HCT116 (cell line): Measurements from ENCODE around the gene ZNF212. TPM values are rescaled to one million over a fixed set of nuclear protein-coding genes. Genes with fewer than 3 reads are reported as not detected.
A peak's percentile ranks its signal among the peaks of the same experiment; 100 is the strongest.

Source experiments
- ATAC-seq: fragments of 200-7000 bp; cut with Tn5 transposase; 2 replicates; pipeline ENCODE4 v1.9.1; 2020; ENCODE audit warnings: mild to moderate bottlenecking, moderate library complexity
- BruUV-seq: library from RNA; stranded (reverse); fragments of 400-500 nt; replicated peaks from 2 replicates; lab custom pipeline; 2021; lab: Mats Ljungman, UMichigan
- CTCF ChIA-PET: fragments of 300-600 bp; sonication (Branson Sonifier 250); formaldehyde crosslinking; loops from one replicate; lab custom pipeline; 2021; ENCODE audit warnings: antibody characterized with exemption; lab: Charles Lee
- POLR2A ChIA-PET: fragments of 300-600, 350-600 bp; sonication (Branson Sonifier 250); formaldehyde crosslinking; loops from one replicate; lab custom pipeline; 2021; ENCODE audit warnings: antibody characterized with exemption; lab: Charles Lee
- RAD21 ChIA-PET, 2 experiments: fragments of 300-600 bp; sonication (Branson Sonifier 250); formaldehyde crosslinking; loops; one replicate each; lab custom pipeline; 2023; ENCODE audit warnings: low total read pairs in 2 of 2; ENCODE audit not compliant: uncharacterized antibody in 2 of 2, unreplicated experiment in 2 of 2, low non-redundant PET in 1 of 2; lab: Charles Lee
- DNase-seq: peaks from one replicate; pipeline ENCODE4 v3.0.0-alpha.2; 2010; ENCODE audit warnings: low read depth, low spot score
- H2AFZ ChIP-seq: fragments of 200-600 bp; shearing (Covaris generic), sonication (generic); 2 replicates; pipeline ENCODE4 v1.6.1; 2017; ENCODE audit warnings: low read depth, mixed run types, mixed read lengths, antibody characterized with exemption, low read length; ENCODE audit not compliant: poor library complexity, severe bottlenecking
- H3K27ac ChIP-seq: 2 replicates; pipeline ENCODE4 v1.5.1; 2012; ENCODE audit warnings: low read depth, low read length
- H3K27me3 ChIP-seq: fragments of 200-600 bp; sonication (generic); 2 replicates; pipeline ENCODE4 v1.6.1; 2016; ENCODE audit warnings: mixed run types, low read length, mixed read lengths; ENCODE audit not compliant: insufficient read depth
- H3K36me3 ChIP-seq, 2 experiments: fragments of 200-500 bp in 1 of 2; fragments of 200-600 bp in 1 of 2; sonication (Bioruptor generic) in 1 of 2; sonication (generic) in 1 of 2; 2 replicates each; pipeline versions ENCODE4 v1.5.1 to v1.6.1; 2014 to 2016; ENCODE audit warnings: low read length in 2 of 2, inconsistent platforms in 1 of 2, mixed read lengths in 1 of 2, mixed run types in 1 of 2; ENCODE audit not compliant: insufficient read depth in 2 of 2, control insufficient read depth in 1 of 2
- H3K4me1 ChIP-seq, 2 experiments: fragments of 200-600 bp in 1 of 2; sonication (generic) in 1 of 2; 2 replicates each; pipeline versions ENCODE4 v1.5.1 to v1.6.1; 2012 to 2017; ENCODE audit warnings: low read length in 2 of 2, inconsistent platforms in 1 of 2, mild to moderate bottlenecking in 1 of 2, mixed read lengths in 1 of 2, mixed run types in 1 of 2, moderate library complexity in 1 of 2; ENCODE audit not compliant: insufficient read depth in 2 of 2, control insufficient read depth in 1 of 2
- H3K4me2 ChIP-seq: fragments of 200-600 bp; sonication (generic); 2 replicates; pipeline ENCODE4 v1.6.1; 2017; ENCODE audit warnings: mixed run types, low read length, mixed read lengths
- H3K4me3 ChIP-seq, 2 experiments: fragments of 200-600 bp in 1 of 2; sonication (generic) in 1 of 2; replicated peaks in 1 of 2; 2 replicates each; pipeline ENCODE4 v1.5.1; 2011 to 2016; ENCODE audit warnings: low read length in 2 of 2, control low read depth in 1 of 2, low read depth in 1 of 2, mild to moderate bottlenecking in 1 of 2, mixed read lengths in 1 of 2, mixed run types in 1 of 2
- H3K79me2 ChIP-seq: fragments of 200-600 bp; sonication (generic); 2 replicates; pipeline ENCODE4 v1.6.1; 2017; ENCODE audit warnings: mild to moderate bottlenecking, mixed run types, low read length, moderate library complexity, mixed read lengths; ENCODE audit not compliant: insufficient read depth
- H3K9ac ChIP-seq: fragments of 200-600 bp; sonication (generic); 2 replicates; pipeline ENCODE4 v1.6.1; 2016; ENCODE audit warnings: low read length, mixed read lengths
- H3K9me2 ChIP-seq: fragments of 200-600 bp; sonication (generic), shearing (Covaris generic); 2 replicates; pipeline ENCODE4 v1.6.1; 2017; ENCODE audit warnings: mixed run types, mild to moderate bottlenecking, moderate library complexity; ENCODE audit not compliant: insufficient read depth
- H3K9me3 ChIP-seq, 2 experiments: fragments of 200-500 bp in 1 of 2; fragments of 200-600 bp in 1 of 2; sonication (Bioruptor generic) in 1 of 2; sonication (generic) in 1 of 2; 2 replicates each; pipeline ENCODE4 v1.6.1; 2014 to 2017; ENCODE audit warnings: low read length in 2 of 2, mixed read lengths in 2 of 2, inconsistent platforms in 1 of 2, low read depth in 1 of 2, mild to moderate bottlenecking in 1 of 2, mixed run types in 1 of 2, moderate library complexity in 1 of 2; ENCODE audit not compliant: control insufficient read depth in 1 of 2, insufficient read depth in 1 of 2
- H4K20me1 ChIP-seq: fragments of 200-600 bp; sonication (generic), shearing (Covaris generic); 2 replicates; pipeline ENCODE4 v1.6.1; 2017; ENCODE audit warnings: mixed run types, mild to moderate bottlenecking, moderate library complexity; ENCODE audit not compliant: insufficient read depth
- EGR1 ChIP-seq: IDR thresholded peaks from 2 replicates; pipeline ENCODE4 v1.6.1; 2012; ENCODE audit warnings: low read depth
- EZH2 ChIP-seq: fragments of 200-600 bp; sonication (generic); IDR thresholded peaks from 2 replicates; pipeline ENCODE4 v1.6.1; 2017; ENCODE audit warnings: antibody characterized with exemption, mixed run types
- FOSL1 ChIP-seq: IDR thresholded peaks from 2 replicates; pipeline ENCODE4 v1.6.1; 2012; ENCODE audit warnings: low read depth
- RAD21 ChIP-seq: IDR thresholded peaks from 2 replicates; pipeline ENCODE4 v1.6.1; 2012; ENCODE audit warnings: low read depth, mild to moderate bottlenecking
- SIN3A ChIP-seq: IDR thresholded peaks from 2 replicates; pipeline ENCODE4 v1.6.1; 2012; ENCODE audit warnings: low read depth
- SP1 ChIP-seq: IDR thresholded peaks from 2 replicates; pipeline ENCODE4 v1.6.1; 2012; ENCODE audit warnings: low read depth
- YY1 ChIP-seq: IDR thresholded peaks from 2 replicates; pipeline ENCODE4 v1.6.1; 2011; ENCODE audit warnings: low read length, low read depth, moderate library complexity, mild to moderate bottlenecking; ENCODE audit not compliant: insufficient replicate concordance; ENCODE audit errors: extremely low read depth
- ZBTB33 ChIP-seq: IDR thresholded peaks from 2 replicates; pipeline ENCODE4 v1.6.1; 2011; ENCODE audit warnings: mild to moderate bottlenecking, low read length, moderate library complexity; ENCODE audit not compliant: insufficient replicate concordance; ENCODE audit errors: extremely low read depth
- ZNF274 ChIP-seq: fragments of 200-500 bp; sonication (Bioruptor generic); IDR thresholded peaks from 2 replicates; pipeline ENCODE4 v1.6.1; 2014; ENCODE audit warnings: mild to moderate bottlenecking, low read depth, low read length, inconsistent platforms
- intact Hi-C: fragments of 100-400 bp; cut with micrococcal nuclease; formaldehyde crosslinking; loops from 2 replicates; pipeline ENCODE4 v1.10.0; 2022
- total RNA-seq: library from RNA; stranded (reverse); gene quantifications from one replicate; pipeline ENCODE4 v1.2.1, GENCODE V29; 2021; ENCODE audit not compliant: unreplicated experiment
- TF ChIP-seq, protein P1 (sequence below): IDR thresholded peaks from 2 replicates; pipeline ENCODE4 v1.6.1; 2012; ENCODE audit warnings: low read depth
- TF ChIP-seq, protein P2 (sequence below), 3 experiments: fragments of 200-600 bp in 1 of 3; sonication (generic) in 1 of 3; IDR thresholded peaks in 2 of 3; conservative IDR thresholded peaks in 1 of 3; 2 replicates each; pipeline ENCODE4 v1.5.1; 2012 to 2017; ENCODE audit warnings: low read depth in 2 of 3, low read length in 2 of 3, antibody characterized with exemption in 1 of 3, borderline replicate concordance in 1 of 3, control low read depth in 1 of 3, mild to moderate bottlenecking in 1 of 3, mixed read lengths in 1 of 3, mixed run types in 1 of 3, moderate library complexity in 1 of 3; ENCODE audit not compliant: insufficient read depth in 1 of 3
- TF ChIP-seq, protein P3 (sequence below): IDR thresholded peaks from 2 replicates; pipeline ENCODE4 v1.6.1; 2012

Gene ZNF212
- total RNA-seq, 1 experiment from 2014 or later: 13.7 TPM

- TF ChIP-seq, protein P1, sequence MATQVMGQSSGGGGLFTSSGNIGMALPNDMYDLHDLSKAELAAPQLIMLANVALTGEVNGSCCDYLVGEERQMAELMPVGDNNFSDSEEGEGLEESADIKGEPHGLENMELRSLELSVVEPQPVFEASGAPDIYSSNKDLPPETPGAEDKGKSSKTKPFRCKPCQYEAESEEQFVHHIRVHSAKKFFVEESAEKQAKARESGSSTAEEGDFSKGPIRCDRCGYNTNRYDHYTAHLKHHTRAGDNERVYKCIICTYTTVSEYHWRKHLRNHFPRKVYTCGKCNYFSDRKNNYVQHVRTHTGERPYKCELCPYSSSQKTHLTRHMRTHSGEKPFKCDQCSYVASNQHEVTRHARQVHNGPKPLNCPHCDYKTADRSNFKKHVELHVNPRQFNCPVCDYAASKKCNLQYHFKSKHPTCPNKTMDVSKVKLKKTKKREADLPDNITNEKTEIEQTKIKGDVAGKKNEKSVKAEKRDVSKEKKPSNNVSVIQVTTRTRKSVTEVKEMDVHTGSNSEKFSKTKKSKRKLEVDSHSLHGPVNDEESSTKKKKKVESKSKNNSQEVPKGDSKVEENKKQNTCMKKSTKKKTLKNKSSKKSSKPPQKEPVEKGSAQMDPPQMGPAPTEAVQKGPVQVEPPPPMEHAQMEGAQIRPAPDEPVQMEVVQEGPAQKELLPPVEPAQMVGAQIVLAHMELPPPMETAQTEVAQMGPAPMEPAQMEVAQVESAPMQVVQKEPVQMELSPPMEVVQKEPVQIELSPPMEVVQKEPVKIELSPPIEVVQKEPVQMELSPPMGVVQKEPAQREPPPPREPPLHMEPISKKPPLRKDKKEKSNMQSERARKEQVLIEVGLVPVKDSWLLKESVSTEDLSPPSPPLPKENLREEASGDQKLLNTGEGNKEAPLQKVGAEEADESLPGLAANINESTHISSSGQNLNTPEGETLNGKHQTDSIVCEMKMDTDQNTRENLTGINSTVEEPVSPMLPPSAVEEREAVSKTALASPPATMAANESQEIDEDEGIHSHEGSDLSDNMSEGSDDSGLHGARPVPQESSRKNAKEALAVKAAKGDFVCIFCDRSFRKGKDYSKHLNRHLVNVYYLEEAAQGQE: no peak
- TF ChIP-seq, all 23 proteins: peak for 0
These were observed 44.9 kb downstream of the ZNF212 start (continued) for GRCh38 chr7:149284343-149284742.

DNA sequence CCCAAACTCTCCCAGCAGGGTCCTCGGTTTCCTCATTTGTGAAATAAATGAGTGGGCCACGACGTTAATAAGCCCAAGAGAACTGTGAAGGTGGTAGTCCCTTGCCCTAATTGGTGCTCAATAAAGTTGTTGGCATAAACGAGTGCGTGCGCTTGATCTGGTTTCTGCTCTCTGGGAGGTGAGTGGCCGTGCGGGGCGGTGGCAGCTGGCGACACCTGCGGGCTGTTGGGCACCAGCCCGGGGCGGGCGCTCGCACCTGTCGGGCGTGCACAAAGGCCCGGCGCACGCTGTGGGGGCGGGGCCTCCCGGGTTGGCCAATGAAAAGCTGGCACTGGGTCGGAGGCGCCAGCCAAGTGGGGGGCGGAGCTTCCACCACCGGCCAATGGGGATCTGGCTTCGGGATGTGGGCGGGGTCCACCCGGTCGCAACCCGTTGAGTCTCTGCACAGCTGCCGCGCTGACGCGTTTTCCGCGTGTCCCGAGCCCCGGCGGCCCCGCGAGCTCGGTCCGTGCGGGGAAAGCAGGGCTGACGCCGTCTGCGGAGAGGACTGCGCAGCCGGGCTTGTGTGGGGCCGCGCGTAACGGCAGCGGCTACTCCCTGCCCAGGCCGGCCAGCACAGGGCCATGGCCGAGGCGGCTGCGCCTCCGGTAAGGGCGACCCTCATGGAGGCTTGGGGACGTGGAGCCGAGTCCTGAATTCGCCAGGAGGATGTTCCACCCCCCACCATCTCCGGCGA is 45.6 kb downstream of the ZNF212 start:
- intact Hi-C loops: no loop called here
- Histone ChIP-seq H3K4me1 (peaks cover 2 to 14% of the 10 kb centered on the region in 2 experiments; a peak in 3 of 4 replicates), H3K27me3 (no peaks in the 10 kb centered on the region), H3K36me3 (peaks cover 0 to 2% of the 10 kb centered on the region in 2 experiments; a peak in 1 of 4 replicates)
- no peak for TF ChIP-seq ZBTB33
- TF ChIP-seq EZH2: no peak
- no peak for TF ChIP-seq YY1
- 0 out of 2 replicates have a peak, but pooled peaks have one; percentile 25 for TF ChIP-seq RAD21
- TF ChIP-seq, protein P2, sequence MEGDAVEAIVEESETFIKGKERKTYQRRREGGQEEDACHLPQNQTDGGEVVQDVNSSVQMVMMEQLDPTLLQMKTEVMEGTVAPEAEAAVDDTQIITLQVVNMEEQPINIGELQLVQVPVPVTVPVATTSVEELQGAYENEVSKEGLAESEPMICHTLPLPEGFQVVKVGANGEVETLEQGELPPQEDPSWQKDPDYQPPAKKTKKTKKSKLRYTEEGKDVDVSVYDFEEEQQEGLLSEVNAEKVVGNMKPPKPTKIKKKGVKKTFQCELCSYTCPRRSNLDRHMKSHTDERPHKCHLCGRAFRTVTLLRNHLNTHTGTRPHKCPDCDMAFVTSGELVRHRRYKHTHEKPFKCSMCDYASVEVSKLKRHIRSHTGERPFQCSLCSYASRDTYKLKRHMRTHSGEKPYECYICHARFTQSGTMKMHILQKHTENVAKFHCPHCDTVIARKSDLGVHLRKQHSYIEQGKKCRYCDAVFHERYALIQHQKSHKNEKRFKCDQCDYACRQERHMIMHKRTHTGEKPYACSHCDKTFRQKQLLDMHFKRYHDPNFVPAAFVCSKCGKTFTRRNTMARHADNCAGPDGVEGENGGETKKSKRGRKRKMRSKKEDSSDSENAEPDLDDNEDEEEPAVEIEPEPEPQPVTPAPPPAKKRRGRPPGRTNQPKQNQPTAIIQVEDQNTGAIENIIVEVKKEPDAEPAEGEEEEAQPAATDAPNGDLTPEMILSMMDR (IDR thresholded peaks at IDR 0.05 in 2 of 3, conservative IDR thresholded peaks at IDR 0.05 in 1 of 3; ENCODE audit: borderline replicate concordance in 1 of 3, insufficient read depth in 1 of 3, low read depth in 2 of 3, low read length in 2 of 3): peak in 2 of 3 experiments; percentile 10; a peak in 1 of 6 replicates
- TF ChIP-seq ZNF274: no peak
- peak; percentile 22; the same call in 1 of the 2 replicates for TF ChIP-seq SP1
- no peak for TF ChIP-seq EGR1
- TF ChIP-seq, protein P3, sequence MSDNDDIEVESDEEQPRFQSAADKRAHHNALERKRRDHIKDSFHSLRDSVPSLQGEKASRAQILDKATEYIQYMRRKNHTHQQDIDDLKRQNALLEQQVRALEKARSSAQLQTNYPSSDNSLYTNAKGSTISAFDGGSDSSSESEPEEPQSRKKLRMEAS: peak; percentile 70
- TF ChIP-seq SIN3A: no peak
- no peak for TF ChIP-seq FOSL1
- TF ChIP-seq, all 23 proteins: peak for 4
- H3K4me3 ChIP-seq: peak overlapping the region; percentile 35 to 50
- POLR2A ChIA-PET: no interaction called here
- H3K79me2 ChIP-seq: no peaks in the 10 kb centered on the region
- peak overlapping the region; percentile 66 for H3K4me2 ChIP-seq
- peak overlapping the region; percentile 35; the same call in 1 of the 2 replicates for H3K9ac ChIP-seq
- CTCF ChIA-PET: no interaction called here
- no TSS peak for BruUV-seq
- DNase-seq (peak; percentile 64), ATAC-seq (peak; percentile 95)
- no peaks in the 10 kb centered on the region for H3K9me3 ChIP-seq
- no peak overlapping the region for H3K27ac ChIP-seq
- H4K20me1 ChIP-seq: no peaks in the 10 kb centered on the region
- RAD21 ChIA-PET: no interaction called here
- H3K9me2 ChIP-seq: no peaks in the 10 kb centered on the region
- H2AFZ ChIP-seq: no peak overlapping the region
